Gastroesophageal sphincter (tissue), 4 donors: ENCODE results near the gene PIP5KL1. TPM values are rescaled to one million over a fixed set of nuclear protein-coding genes. Genes with fewer than 3 reads are reported as not detected.

Experiments
- ATAC-seq: fragments of 150-250 bp; one replicate; pipeline ENCODE4 v1.9.1; 2016; ENCODE audit warnings: mild to moderate bottlenecking, moderate library complexity
- H3K27ac ChIP-seq, 4 donors: fragments of 200-600 bp; sonication (generic) in 3 of 4; 1 replicate in 3 of 4; 2 replicates in 1 of 4; pipeline ENCODE4 v1.5.1; 2016 to 2019
- H3K27me3 ChIP-seq: fragments of 200-600 bp; sonication (generic); one replicate; pipeline ENCODE4 v1.5.1; 2019
- H3K36me3 ChIP-seq, 2 donors: fragments of 200-600 bp; sonication (generic); one replicate each; pipeline ENCODE4 v1.5.1; 2019; ENCODE audit warnings: control low read depth in 1 of 2
- H3K4me1 ChIP-seq, 3 donors: fragments of 200-600 bp; sonication (generic); 1 replicate in 2 of 3; 2 replicates in 1 of 3; pipeline ENCODE4 v1.5.1; 2016 to 2019; ENCODE audit warnings: control low read depth in 2 of 3
- H3K4me3 ChIP-seq, 2 donors: fragments of 200-600 bp; sonication (generic); one replicate each; pipeline ENCODE4 v1.5.1; 2019; ENCODE audit warnings: mild to moderate bottlenecking in 1 of 2, moderate library complexity in 1 of 2
- H3K9me3 ChIP-seq, 3 donors: fragments of 200-600 bp; sonication (generic); one replicate each; pipeline ENCODE4 v1.5.1; 2017 to 2019; ENCODE audit warnings: control low read depth in 2 of 3
- EP300 ChIP-seq: sonication (generic); formaldehyde crosslinking; IDR thresholded peaks from one replicate; pipeline ENCODE4 v1.6.1; 2017; ENCODE audit warnings: antibody characterized with exemption, mild to moderate bottlenecking
- POLR2A ChIP-seq, 2 donors: fragments of 450-650 bp; IDR thresholded peaks; one replicate each; pipeline ENCODE4 v1.6.1; 2017; ENCODE audit warnings: antibody characterized with exemption in 2 of 2, mild to moderate bottlenecking in 2 of 2, moderate library complexity in 1 of 2
- POLR2AphosphoS5 ChIP-seq: sonication (generic); formaldehyde crosslinking; IDR thresholded peaks from one replicate; pipeline ENCODE4 v1.6.1; 2017; ENCODE audit warnings: antibody characterized with exemption
- WGBS, 2 donors: methylation state at CpG; one replicate each; pipeline ENCODE4 v1.1.5; 2018; ENCODE audit warnings: low coverage in 1 of 2; 5-methylcytosine and 5-hydroxymethylcytosine counted together
- total RNA-seq, 4 donors: library from RNA; depleted of rRNA; stranded (reverse); fragments of >200 nt; gene quantifications; one replicate each; pipeline ENCODE4 v1.1.0, GENCODE V29; 2016
- TF ChIP-seq, protein P1 (sequence below), 4 experiments: fragments of 200-600 bp in 2 of 4; fragments of 450-650 bp in 2 of 4; sonication (generic) in 1 of 4; IDR thresholded peaks; one replicate each; pipeline ENCODE4 v1.5.1; 2017 to 2019; ENCODE audit warnings: antibody characterized with exemption in 4 of 4, mild to moderate bottlenecking in 2 of 4, moderate library complexity in 2 of 4

PIP5KL1 gene
- total RNA-seq, 4 donors from 2014 or later = 0.66 to 3.4 (median 3.1) TPM; not detected in 1

DNA sequence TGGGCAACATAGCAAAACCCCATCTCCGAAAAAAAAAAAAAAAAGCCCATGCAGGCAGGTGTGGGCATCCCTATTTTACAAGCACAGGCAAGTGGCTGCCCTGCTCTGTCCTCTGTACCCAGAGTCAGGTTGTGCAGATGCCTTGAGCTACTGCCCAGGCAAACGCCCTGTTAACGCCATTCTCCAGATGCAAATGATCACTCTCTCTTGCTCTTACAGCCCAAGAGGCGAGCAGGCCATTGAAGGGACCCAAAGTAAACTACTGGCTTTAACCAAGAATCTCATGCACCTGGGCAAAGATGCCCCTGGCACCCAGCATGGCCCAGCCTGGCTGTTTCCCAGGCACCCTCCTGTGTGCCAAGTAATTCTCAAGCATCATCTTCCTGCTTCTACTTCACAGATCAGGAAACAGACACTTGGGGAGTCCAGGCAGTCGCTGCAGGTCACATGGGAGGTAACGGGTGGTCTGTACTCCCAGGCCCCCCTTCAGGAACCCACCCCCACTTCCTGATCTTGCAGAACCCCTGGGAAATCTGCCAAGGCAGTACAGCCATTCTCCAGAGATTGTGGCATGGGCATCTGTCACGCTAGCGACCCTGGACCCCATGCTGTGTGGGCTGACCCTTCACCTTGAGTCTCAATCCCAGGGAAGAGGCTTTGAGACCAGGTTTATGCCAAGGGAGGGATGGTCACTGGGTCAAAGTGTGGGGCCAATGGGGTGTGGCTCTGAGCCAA lies 36.0 kb upstream of the PIP5KL1 start:
- WGBS, 2 donors = no CpG with 5 or more reads among the region's 8 CpGs
- no peak for TF ChIP-seq POLR2AphosphoS5
- TF ChIP-seq POLR2A (IDR thresholded peaks at IDR 0.05) = no peak
- Histone ChIP-seq H3K27ac (peak overlapping the region; percentile 73 to 92 (median 90)), H3K9me3 (no peaks in the 10 kb centered on the region), H3K4me1 (peaks cover 23 to 100% (median 77%) of the 10 kb centered on the region in 3 donors), H3K4me3 (no peak overlapping the region), H3K36me3 (no peaks in the 10 kb centered on the region), H3K27me3 (no peaks in the 10 kb centered on the region)
- ATAC-seq = no peak

DNA sequence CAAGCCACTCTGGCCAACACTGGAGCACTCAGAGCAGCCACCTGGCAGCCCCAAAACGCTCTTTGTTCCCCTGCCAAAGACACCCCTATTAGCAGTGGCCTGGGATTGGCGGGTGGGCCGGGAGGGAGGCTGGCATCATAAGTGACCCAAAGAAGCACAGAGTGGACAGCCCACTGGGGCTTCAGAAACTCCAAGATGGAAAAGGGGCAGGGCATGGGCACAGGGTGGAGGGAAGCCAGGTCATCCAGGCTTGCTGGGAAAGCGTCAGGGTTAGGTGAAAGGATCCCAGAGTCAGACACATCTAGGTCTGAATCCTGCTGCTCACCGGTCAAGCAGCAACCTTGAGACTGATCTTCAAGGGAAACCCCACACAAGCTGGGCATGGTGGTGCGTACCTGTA lies 35.4 kb upstream of the PIP5KL1 start:
- WGBS, 2 donors = 30 to 38% methylated on average over 2 of the region's 6 CpGs
- TF ChIP-seq POLR2A (IDR thresholded peaks at IDR 0.05) (no peak), EP300 (no peak), POLR2AphosphoS5 (peak; percentile 29)
- TF ChIP-seq, protein P1, sequence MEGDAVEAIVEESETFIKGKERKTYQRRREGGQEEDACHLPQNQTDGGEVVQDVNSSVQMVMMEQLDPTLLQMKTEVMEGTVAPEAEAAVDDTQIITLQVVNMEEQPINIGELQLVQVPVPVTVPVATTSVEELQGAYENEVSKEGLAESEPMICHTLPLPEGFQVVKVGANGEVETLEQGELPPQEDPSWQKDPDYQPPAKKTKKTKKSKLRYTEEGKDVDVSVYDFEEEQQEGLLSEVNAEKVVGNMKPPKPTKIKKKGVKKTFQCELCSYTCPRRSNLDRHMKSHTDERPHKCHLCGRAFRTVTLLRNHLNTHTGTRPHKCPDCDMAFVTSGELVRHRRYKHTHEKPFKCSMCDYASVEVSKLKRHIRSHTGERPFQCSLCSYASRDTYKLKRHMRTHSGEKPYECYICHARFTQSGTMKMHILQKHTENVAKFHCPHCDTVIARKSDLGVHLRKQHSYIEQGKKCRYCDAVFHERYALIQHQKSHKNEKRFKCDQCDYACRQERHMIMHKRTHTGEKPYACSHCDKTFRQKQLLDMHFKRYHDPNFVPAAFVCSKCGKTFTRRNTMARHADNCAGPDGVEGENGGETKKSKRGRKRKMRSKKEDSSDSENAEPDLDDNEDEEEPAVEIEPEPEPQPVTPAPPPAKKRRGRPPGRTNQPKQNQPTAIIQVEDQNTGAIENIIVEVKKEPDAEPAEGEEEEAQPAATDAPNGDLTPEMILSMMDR (IDR thresholded peaks at IDR 0.05) = no peak
- Histone ChIP-seq H3K27ac (peak overlapping the region; percentile 73 to 92 (median 90)), H3K4me3 (peak overlapping the region in 1 of 2 donors; percentile 21), H3K27me3 (no peaks in the 10 kb centered on the region), H3K36me3 (no peaks in the 10 kb centered on the region), H3K9me3 (no peaks in the 10 kb centered on the region), H3K4me1 (peaks cover 23 to 100% (median 71%) of the 10 kb centered on the region in 3 donors)
- ATAC-seq = peak; percentile 6

DNA sequence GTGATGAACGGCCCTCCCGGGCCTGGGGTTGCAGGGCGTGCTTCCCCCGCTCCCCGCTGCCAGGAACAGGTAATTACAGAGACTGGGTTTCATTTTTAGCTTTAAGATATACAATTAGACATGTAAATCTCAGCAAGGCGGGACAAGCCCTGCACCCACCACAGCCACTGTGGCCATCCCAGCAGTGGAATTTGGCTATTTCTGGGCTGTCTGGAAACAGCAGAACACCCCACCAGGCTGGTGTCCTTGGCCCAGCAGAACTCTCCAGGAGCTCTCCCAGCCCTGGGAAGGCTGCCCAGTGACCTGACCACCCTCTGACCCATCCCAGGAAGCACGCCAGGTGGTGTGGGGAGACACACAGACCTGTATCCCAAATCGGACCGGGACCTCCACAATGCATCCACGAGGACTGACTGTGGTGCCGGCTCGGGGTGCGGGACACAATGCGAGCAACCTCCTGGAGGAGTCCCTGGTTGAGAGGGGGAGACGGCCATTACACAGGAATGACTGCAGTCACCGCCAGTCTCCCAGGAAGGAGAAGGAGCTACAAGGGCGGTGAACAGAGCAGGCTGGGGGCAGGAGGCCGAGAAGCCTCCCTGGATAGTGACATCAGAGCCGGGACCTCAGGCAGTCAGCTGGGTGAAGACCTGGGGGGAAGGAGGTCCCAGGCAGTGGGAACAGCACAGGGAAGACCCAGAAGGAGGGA lies 32.9 kb upstream of the PIP5KL1 start:
- Histone ChIP-seq H3K4me3 (no peak overlapping the region), H3K9me3 (no peaks in the 10 kb centered on the region), H3K36me3 (no peaks in the 10 kb centered on the region), H3K27me3 (no peaks in the 10 kb centered on the region), H3K27ac (peak overlapping the region; percentile 73 to 92 (median 90)), H3K4me1 (peaks cover 17 to 93% (median 59%) of the 10 kb centered on the region in 3 donors)
- TF ChIP-seq POLR2AphosphoS5 (peak; percentile 91), EP300 (no peak), POLR2A (IDR thresholded peaks at IDR 0.05) (no peak)
- TF ChIP-seq, protein P1 (IDR thresholded peaks at IDR 0.05) = peak in 1 of 4 experiments; percentile 1
- 63 to 73% methylated on average over 3 to 4 of the region's 19 CpGs for WGBS, 2 donors
- no peak for ATAC-seq

DNA sequence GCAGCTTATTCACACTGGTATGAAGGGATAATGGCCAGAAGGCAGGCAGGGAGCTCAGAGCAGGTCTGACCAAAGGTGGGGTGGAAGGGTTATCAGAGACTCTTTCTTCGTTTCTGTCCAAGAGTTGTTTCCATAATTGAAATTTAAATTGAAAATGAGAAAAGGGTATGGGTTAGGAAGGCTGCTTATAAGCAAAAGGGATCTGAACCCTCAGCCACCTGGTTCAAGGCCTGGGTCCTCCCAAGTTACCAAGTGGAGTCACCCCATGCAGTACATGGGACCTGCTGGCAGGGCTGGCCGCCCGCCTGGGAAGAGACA lies 32.4 kb upstream of the PIP5KL1 start:
- peaks cover 13 to 88% (median 56%) of the 10 kb centered on the region in 3 donors for H3K4me1 ChIP-seq
- no peak overlapping the region for H3K4me3 ChIP-seq
- no peak for ATAC-seq
- H3K27me3 ChIP-seq = no peaks in the 10 kb centered on the region
- TF ChIP-seq, protein P1 (IDR thresholded peaks at IDR 0.05) = peak in 1 of 4 experiments; percentile 21
- no peak for TF ChIP-seq POLR2AphosphoS5
- H3K36me3 ChIP-seq = no peaks in the 10 kb centered on the region
- peak overlapping the region; percentile 73 to 92 (median 90) for H3K27ac ChIP-seq
- 33 to 50% methylated on average over 1 of the region's 3 CpGs for WGBS, 2 donors
- H3K9me3 ChIP-seq = no peaks in the 10 kb centered on the region

DNA sequence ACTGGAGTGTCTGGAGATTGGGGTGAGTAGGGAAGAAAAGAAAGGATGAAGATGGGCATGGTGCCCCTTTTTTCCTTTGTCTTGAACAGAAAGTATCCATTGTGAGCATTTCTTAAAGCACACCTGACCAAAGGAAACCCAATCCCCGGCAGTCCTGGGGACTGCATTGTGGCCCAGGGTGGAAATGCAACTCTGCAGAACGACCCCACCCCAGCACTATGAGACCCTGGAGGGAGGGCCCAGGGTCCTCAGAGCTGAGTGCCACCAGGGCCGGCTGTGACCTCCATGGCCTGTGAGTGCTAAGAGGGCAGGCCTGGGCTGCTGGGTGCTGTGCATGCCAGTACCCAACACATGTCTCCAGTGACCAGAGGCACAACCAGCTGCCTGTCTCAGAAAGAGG lies 31.7 kb upstream of the PIP5KL1 start:
- H3K9me3 ChIP-seq = no peaks in the 10 kb centered on the region
- peak overlapping the region; percentile 73 to 92 (median 90) for H3K27ac ChIP-seq
- no peak for ATAC-seq
- TF ChIP-seq POLR2A (IDR thresholded peaks at IDR 0.05) = no peak
- TF ChIP-seq EP300 = no peak
- no peak for TF ChIP-seq POLR2AphosphoS5
- TF ChIP-seq, protein P1 (IDR thresholded peaks at IDR 0.05) = no peak
- 60 to 63% methylated on average over 2 to 3 of the region's 3 CpGs for WGBS, 2 donors
- no peaks in the 10 kb centered on the region for H3K27me3 ChIP-seq
- peaks cover 13 to 86% (median 52%) of the 10 kb centered on the region in 3 donors for H3K4me1 ChIP-seq
- H3K36me3 ChIP-seq = no peaks in the 10 kb centered on the region
- no peak overlapping the region for H3K4me3 ChIP-seq
